OCI-LY7 (cell line): ENCODE data around the gene RIPK4. TPM values are rescaled to one million over a fixed set of nuclear protein-coding genes. Genes with fewer than 3 reads are reported as not detected.

Experiments
- BruUV-seq: library from RNA; stranded (reverse); fragments of 400-500 nt; replicated peaks from 2 replicates; lab custom pipeline; 2021; lab: Mats Ljungman, UMichigan
- CTCF ChIA-PET: fragments of 300-600 bp; sonication (Branson Sonifier 250); formaldehyde crosslinking; loops from one replicate; lab custom pipeline; 2022; ENCODE audit warnings: antibody characterized with exemption; ENCODE audit not compliant: unreplicated experiment; lab: Charles Lee
- POLR2A ChIA-PET: fragments of 300-600 bp; sonication (Branson Sonifier 250); formaldehyde crosslinking; loops from one replicate; lab custom pipeline; 2022; ENCODE audit warnings: antibody characterized with exemption; lab: Charles Lee
- DNase-seq: peaks from one replicate; pipeline ENCODE4 v3.0.0-alpha.2; 2015; ENCODE audit warnings: low spot score
- H2AFZ ChIP-seq: fragments of 200-600 bp; sonication (generic), shearing (Covaris generic); 2 replicates; pipeline ENCODE4 v1.6.1; 2014; ENCODE audit warnings: mild to moderate bottlenecking, antibody characterized with exemption, low read length, moderate library complexity
- H3K27ac ChIP-seq: fragments of 200-600 bp; sonication (generic); 2 replicates; pipeline ENCODE4 v1.5.1; 2014; ENCODE audit warnings: mixed run types, low read depth, mild to moderate bottlenecking, moderate library complexity, low read length, inconsistent platforms; ENCODE audit not compliant: poor library complexity, severe bottlenecking
- H3K36me3 ChIP-seq: fragments of 200-600 bp; sonication (generic); 2 replicates; pipeline ENCODE4 v1.6.1; 2014; ENCODE audit warnings: mild to moderate bottlenecking, antibody characterized with exemption, low read length, moderate library complexity, mixed read lengths; ENCODE audit not compliant: insufficient read depth
- H3K4me1 ChIP-seq: fragments of 200-600 bp; sonication (generic); 2 replicates; pipeline ENCODE4 v1.5.1; 2014; ENCODE audit warnings: mild to moderate bottlenecking, low read length; ENCODE audit not compliant: insufficient read depth, poor library complexity, severe bottlenecking
- H3K4me2 ChIP-seq: fragments of 200-600 bp; sonication (generic); 2 replicates; pipeline ENCODE4 v1.6.1; 2014; ENCODE audit warnings: mild to moderate bottlenecking, low read length
- H3K4me3 ChIP-seq: fragments of 200-600 bp; sonication (generic); 2 replicates; pipeline ENCODE4 v1.5.1; 2014; ENCODE audit warnings: mild to moderate bottlenecking, low read depth, low read length; ENCODE audit not compliant: poor library complexity, severe bottlenecking
- H3K79me2 ChIP-seq: fragments of 200-600 bp; sonication (generic); 2 replicates; pipeline ENCODE4 v1.6.1; 2016; ENCODE audit warnings: low read depth, mild to moderate bottlenecking, low read length, moderate library complexity, mixed read lengths; ENCODE audit not compliant: insufficient read depth
- H3K9me2 ChIP-seq: fragments of 200-600 bp; sonication (generic); 2 replicates; pipeline ENCODE4 v1.6.1; 2016; ENCODE audit warnings: mild to moderate bottlenecking, low read length, mixed read lengths; ENCODE audit not compliant: insufficient read depth
- H3K9me3 ChIP-seq: fragments of 200-600 bp; sonication (generic); 2 replicates; pipeline ENCODE4 v1.6.1; 2014; ENCODE audit warnings: mild to moderate bottlenecking, mixed run types, low read length, mixed read lengths
- H4K20me1 ChIP-seq: fragments of 200-600 bp; sonication (generic); 2 replicates; pipeline ENCODE4 v1.6.1; 2014; ENCODE audit warnings: mild to moderate bottlenecking, antibody characterized with exemption, low read length, moderate library complexity, mixed read lengths; ENCODE audit not compliant: insufficient read depth
- EZH2phosphoT487 ChIP-seq: fragments of 200-600 bp; sonication (generic); IDR thresholded peaks from 2 replicates; pipeline ENCODE4 v1.6.1; 2018; ENCODE audit warnings: low read depth, borderline replicate concordance, mild to moderate bottlenecking, mixed run types, antibody characterized with exemption, low read length, moderate library complexity, mixed read lengths
- intact Hi-C: fragments of 100-400 bp; cut with micrococcal nuclease; formaldehyde crosslinking; loops from one replicate; pipeline ENCODE4 v1.10.0; 2022; ENCODE audit not compliant: unreplicated experiment
- total RNA-seq, 2 experiments: library from RNA; depleted of rRNA in 1 of 2; stranded (reverse); fragments of >200 nt in 1 of 2; shearing (Covaris generic) in 1 of 2; gene quantifications; 2 replicates each; pipeline ENCODE4 v1.2.3, GENCODE V29; 2014 to 2022
- TF ChIP-seq, protein P1 (sequence below): fragments of 200-600 bp; sonication (generic); conservative IDR thresholded peaks from 2 replicates; pipeline ENCODE4 v1.5.1; 2014; ENCODE audit warnings: mild to moderate bottlenecking, antibody characterized with exemption, low read length, moderate library complexity, mixed read lengths

The RIPK4 gene
- total RNA-seq, 2 experiments from 2014 or later, result 0.08 to 0.19 TPM

GRCh38 chr21:41809891-41810596 is 43.2 kb upstream of the RIPK4 start:
- CTCF ChIA-PET, result no interaction called here
- H3K9me3 ChIP-seq, result 0 out of 2 replicates have a peak, but pooled peaks cover 7% of the 10 kb centered on the region
- H3K36me3 ChIP-seq, result peaks cover 67% of the 10 kb centered on the region
- POLR2A ChIA-PET, result no interaction called here
- H3K9me2 ChIP-seq, result no peaks in the 10 kb centered on the region
- no peak overlapping the region for H2AFZ ChIP-seq
- no TSS peak for BruUV-seq
- no peaks in the 10 kb centered on the region for H3K4me1 ChIP-seq
- DNase-seq, result no peak
- H4K20me1 ChIP-seq, result no peaks in the 10 kb centered on the region
- no peaks in the 10 kb centered on the region for H3K79me2 ChIP-seq
- H3K27ac ChIP-seq, result no peak overlapping the region
- H3K4me3 ChIP-seq, result no peak overlapping the region
- intact Hi-C loops, result no loop called here
- H3K4me2 ChIP-seq, result no peak overlapping the region
- TF ChIP-seq, protein P1, sequence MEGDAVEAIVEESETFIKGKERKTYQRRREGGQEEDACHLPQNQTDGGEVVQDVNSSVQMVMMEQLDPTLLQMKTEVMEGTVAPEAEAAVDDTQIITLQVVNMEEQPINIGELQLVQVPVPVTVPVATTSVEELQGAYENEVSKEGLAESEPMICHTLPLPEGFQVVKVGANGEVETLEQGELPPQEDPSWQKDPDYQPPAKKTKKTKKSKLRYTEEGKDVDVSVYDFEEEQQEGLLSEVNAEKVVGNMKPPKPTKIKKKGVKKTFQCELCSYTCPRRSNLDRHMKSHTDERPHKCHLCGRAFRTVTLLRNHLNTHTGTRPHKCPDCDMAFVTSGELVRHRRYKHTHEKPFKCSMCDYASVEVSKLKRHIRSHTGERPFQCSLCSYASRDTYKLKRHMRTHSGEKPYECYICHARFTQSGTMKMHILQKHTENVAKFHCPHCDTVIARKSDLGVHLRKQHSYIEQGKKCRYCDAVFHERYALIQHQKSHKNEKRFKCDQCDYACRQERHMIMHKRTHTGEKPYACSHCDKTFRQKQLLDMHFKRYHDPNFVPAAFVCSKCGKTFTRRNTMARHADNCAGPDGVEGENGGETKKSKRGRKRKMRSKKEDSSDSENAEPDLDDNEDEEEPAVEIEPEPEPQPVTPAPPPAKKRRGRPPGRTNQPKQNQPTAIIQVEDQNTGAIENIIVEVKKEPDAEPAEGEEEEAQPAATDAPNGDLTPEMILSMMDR, result no peak
- no peak for TF ChIP-seq EZH2phosphoT487

DNA sequence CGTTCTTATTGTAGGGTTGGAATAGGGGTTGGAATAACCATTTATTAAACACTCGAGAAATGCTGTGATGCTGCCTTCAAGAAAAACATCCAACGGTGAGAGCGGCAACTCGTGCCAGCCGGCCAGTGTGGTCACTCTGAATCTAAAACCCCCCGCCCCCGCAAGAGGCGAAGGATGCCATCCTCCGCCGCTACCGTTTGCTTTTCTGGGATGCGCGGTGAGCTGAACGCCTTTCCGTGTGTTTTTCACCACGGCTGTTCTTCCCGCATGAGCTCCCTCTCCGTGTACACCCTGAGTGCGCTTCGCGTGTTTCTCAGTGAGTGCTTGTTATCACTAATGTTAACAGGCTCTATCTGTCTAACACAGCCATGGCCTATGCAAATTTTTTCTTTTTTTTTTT is 42.0 kb upstream of the RIPK4 start:
- no peak overlapping the region for H3K27ac ChIP-seq
- H3K4me1 ChIP-seq, result no peaks in the 10 kb centered on the region
- TF ChIP-seq, protein P1, result no peak
- no peak for TF ChIP-seq EZH2phosphoT487
- ChIA-PET CTCF (no interaction called here), POLR2A (no interaction called here)
- H3K4me2 ChIP-seq, result no peak overlapping the region
- 0 out of 2 replicates have a peak, but pooled peaks cover 7% of the 10 kb centered on the region for H3K9me3 ChIP-seq
- no TSS peak for BruUV-seq
- no peaks in the 10 kb centered on the region for H4K20me1 ChIP-seq
- H3K36me3 ChIP-seq, result peaks cover 75% of the 10 kb centered on the region
- intact Hi-C loops, result no loop called here
- H3K79me2 ChIP-seq, result no peaks in the 10 kb centered on the region
- no peak overlapping the region for H2AFZ ChIP-seq
- H3K9me2 ChIP-seq, result no peaks in the 10 kb centered on the region
- no peak for DNase-seq
- H3K4me3 ChIP-seq, result no peak overlapping the region

GRCh38 chr21:41808094-41808493 is 41.2 kb upstream of the RIPK4 start:
- intact Hi-C loops, result no loop called here
- Histone ChIP-seq H3K9me2 (no peaks in the 10 kb centered on the region), H3K4me2 (no peak overlapping the region), H3K4me1 (no peaks in the 10 kb centered on the region), H3K36me3 (peaks cover 73% of the 10 kb centered on the region), H4K20me1 (no peaks in the 10 kb centered on the region), H3K27ac (no peak overlapping the region), H3K4me3 (no peak overlapping the region), H2AFZ (no peak overlapping the region), H3K9me3 (0 out of 2 replicates have a peak, but pooled peaks cover 7% of the 10 kb centered on the region), H3K79me2 (no peaks in the 10 kb centered on the region)
- ChIA-PET CTCF (no interaction called here), POLR2A (interaction anchor here (0.6 kb wide), 1 partner anchor 191 kb away, joined by 3 read pairs; no protein-coding TSS in a partner anchor)
- DNase-seq, result no peak
- BruUV-seq, result no TSS peak
- TF ChIP-seq, protein P1, result no peak
- TF ChIP-seq EZH2phosphoT487, result no peak
